ENCODE data around the gene ELAVL3. TPM values are rescaled to one million over a fixed set of nuclear protein-coding genes. Genes with fewer than 3 reads are reported as not detected.

Gene ELAVL3
- total RNA-seq, 2 donors from 2014 or later: not detected

DNA sequence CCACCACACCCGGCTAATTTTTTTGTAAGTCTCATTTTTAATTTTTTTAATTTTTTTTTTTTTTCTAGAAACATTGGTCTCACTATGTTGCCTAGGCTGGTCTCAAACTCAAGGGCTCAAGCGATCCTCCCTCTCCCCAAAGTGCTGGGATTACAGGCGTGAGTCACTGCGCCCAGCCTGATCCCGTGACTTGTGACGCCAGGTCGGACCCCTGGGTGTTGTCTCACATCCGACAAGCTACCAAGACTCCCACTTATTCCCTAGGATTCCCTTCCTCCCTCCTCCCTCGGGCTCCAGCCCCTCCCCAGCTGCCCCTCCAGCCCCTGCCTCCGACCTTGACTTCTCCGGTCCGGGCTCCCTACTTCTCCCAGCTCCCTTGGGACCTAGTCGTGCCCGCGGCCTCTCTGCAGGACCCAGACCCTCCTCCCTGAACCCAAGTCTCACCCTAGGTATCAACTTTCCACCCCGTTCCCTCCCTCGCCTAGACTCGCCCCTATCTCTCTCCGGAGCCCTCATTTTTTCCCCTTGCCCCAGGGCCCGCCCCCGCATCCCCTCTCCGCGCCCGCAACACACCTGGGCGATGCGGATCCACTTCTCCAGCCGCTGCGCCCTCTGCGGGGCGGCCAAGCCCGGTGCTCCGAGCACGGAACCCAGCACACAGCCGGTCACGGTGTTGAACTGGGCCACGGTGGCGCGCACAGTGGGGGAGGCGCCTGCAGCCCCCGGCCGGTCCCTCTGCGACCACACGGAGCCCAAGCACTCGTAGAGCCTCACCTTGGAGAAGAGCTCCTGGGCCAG, 74.8 kb downstream of the ELAVL3 start:
- H3K27ac ChIP-seq: no peak overlapping the region
- H3K9me3 ChIP-seq: no peaks in the 10 kb centered on the region
- no peak overlapping the region for H3K4me3 ChIP-seq
- TF ChIP-seq, protein P1, sequence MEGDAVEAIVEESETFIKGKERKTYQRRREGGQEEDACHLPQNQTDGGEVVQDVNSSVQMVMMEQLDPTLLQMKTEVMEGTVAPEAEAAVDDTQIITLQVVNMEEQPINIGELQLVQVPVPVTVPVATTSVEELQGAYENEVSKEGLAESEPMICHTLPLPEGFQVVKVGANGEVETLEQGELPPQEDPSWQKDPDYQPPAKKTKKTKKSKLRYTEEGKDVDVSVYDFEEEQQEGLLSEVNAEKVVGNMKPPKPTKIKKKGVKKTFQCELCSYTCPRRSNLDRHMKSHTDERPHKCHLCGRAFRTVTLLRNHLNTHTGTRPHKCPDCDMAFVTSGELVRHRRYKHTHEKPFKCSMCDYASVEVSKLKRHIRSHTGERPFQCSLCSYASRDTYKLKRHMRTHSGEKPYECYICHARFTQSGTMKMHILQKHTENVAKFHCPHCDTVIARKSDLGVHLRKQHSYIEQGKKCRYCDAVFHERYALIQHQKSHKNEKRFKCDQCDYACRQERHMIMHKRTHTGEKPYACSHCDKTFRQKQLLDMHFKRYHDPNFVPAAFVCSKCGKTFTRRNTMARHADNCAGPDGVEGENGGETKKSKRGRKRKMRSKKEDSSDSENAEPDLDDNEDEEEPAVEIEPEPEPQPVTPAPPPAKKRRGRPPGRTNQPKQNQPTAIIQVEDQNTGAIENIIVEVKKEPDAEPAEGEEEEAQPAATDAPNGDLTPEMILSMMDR (IDR thresholded peaks at IDR 0.05): peak in 1 of 2 donors; percentile 55
- no peaks in the 10 kb centered on the region for H3K36me3 ChIP-seq
- no peaks in the 10 kb centered on the region for H3K27me3 ChIP-seq
- DNase-seq (ENCODE audit: low spot score): no peak
- peaks cover 0 to 8% of the 10 kb centered on the region in 2 donors for H3K4me1 ChIP-seq

DNA sequence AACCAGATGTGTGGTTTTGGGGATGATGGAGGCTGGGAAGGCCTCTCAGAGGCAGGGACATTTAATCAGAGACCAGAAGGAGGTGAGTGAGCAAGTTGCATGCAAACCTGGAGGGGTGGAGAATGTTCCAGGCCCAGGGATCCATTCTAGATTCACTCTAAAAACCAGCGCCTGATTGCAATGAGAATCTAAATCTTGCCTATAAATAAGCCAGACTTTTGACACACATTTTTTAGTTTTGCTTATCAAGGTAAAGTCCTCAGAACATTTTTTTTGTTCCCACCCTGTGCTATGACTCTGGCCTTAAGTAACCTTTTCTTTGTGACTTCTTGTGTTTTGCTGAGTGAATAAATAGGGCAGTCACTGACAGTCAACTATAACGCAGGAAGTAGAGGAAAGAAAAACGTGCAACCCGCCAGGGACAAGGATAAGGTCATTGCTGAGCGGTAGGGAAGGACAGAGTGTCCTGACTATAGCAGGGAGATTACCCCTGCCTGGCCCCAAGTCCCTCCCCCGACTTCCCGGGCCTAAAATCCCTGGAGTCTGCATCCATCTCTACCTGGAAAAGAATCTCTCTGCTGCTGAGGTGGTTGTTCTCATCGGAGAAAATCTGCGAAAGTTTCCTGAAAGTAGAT, 76.1 kb downstream of the ELAVL3 start:
- Histone ChIP-seq H3K27ac (no peak overlapping the region), H3K36me3 (no peaks in the 10 kb centered on the region), H3K9me3 (no peaks in the 10 kb centered on the region), H3K4me3 (no peak overlapping the region), H3K27me3 (no peaks in the 10 kb centered on the region), H3K4me1 (peaks cover 0 to 8% of the 10 kb centered on the region in 2 donors)
- TF ChIP-seq, protein P1 (IDR thresholded peaks at IDR 0.05): no peak
- DNase-seq (ENCODE audit: low spot score): no peak

DNA sequence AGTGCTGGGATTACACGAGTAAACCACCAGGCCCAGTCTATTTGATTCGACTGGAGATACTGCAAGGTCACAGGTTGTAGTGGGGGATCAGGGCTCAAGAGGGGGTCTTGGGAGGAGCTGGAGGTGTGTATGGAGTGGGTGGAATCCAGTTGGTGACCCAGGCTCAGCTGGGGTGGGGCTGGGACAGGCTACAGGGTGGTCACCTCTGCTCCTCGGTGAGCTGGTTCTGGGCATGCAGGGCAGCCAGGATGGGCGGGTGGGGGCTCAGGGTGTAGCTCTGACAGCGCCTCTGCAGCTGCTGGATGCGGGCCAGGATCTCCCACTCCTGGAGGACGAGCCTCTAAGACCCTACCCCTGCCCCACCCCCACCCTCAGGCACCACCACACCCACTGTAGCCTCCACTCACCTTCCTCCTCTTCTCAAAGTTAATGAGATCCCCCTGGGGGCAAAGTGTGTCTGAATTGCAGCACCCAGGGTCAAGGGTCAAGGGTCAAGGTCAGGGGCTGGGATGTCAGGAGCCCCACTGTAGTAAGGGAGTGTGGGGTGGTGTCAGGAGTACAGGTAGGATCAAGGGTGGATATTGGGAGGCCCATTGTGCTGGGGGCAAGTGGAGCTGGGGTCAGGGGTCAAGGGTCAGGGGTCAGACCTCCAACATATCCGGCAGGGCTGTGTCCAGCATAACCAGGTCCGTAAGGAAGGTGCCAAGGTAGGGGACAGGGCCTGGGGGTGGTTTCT, 78.9 kb downstream of the ELAVL3 start:
- TF ChIP-seq, protein P1 (IDR thresholded peaks at IDR 0.05): no peak
- no peak overlapping the region for H3K4me3 ChIP-seq
- DNase-seq (ENCODE audit: low spot score): no peak
- H3K27me3 ChIP-seq: no peaks in the 10 kb centered on the region
- H3K9me3 ChIP-seq: no peaks in the 10 kb centered on the region
- no peaks in the 10 kb centered on the region for H3K36me3 ChIP-seq
- peaks cover 0 to 8% of the 10 kb centered on the region in 2 donors for H3K4me1 ChIP-seq
- H3K27ac ChIP-seq: no peak overlapping the region

Small RNAs within 50 kb of the gene (microRNA-seq; reads per million reads assigned to microRNA genes)
- 0 reads per million in 2 donors for gene MIR7974 (ENCODE audit: borderline number of aligned reads in 2 of 2, borderline replicate concordance in 1 of 2)

Other genes starting within 250 kb of the ELAVL3 start
- gene ANGPTL8, start 241.4 kb downstream of the ELAVL3 start, total RNA-seq: 1 to 10 TPM in 1 of 2 donors, not detected in 1; 1.3 TPM
- 10 to 100 TPM; 12.7 to 49.4 TPM for gene DOCK6, start 218.5 kb downstream of the ELAVL3 start, total RNA-seq
- not detected for gene TSPAN16, start 184.9 kb downstream of the ELAVL3 start, total RNA-seq
- 10 to 100 TPM in 1 of 2 donors, 1 to 10 TPM in 1; 6.5 to 11.1 TPM for gene RAB3D, start 141.4 kb downstream of the ELAVL3 start, total RNA-seq
- 100 to 1,000 TPM; 301 to 343 TPM for gene TMEM205, start 134.8 kb downstream of the ELAVL3 start, total RNA-seq
- gene CCDC159, start 134.5 kb downstream of the ELAVL3 start, total RNA-seq: 10 to 100 TPM; 12.1 to 18.8 TPM
- 10 to 100 TPM; 26.2 to 30.5 TPM for gene PLPPR2, start 125.6 kb downstream of the ELAVL3 start, total RNA-seq
- gene SWSAP1, start 106.4 kb downstream of the ELAVL3 start, total RNA-seq: 1 to 10 TPM in 1 of 2 donors, under 1 TPM in 1; 0.44 to 1.5 TPM
- 1 to 10 TPM; 5.9 to 10.0 TPM for gene EPOR, start 96.7 kb downstream of the ELAVL3 start, total RNA-seq
- 1 to 10 TPM; 7.4 to 8.4 TPM for gene RGL3, start 61.7 kb downstream of the ELAVL3 start, total RNA-seq
- under 1 TPM; 0.22 to 0.59 TPM for gene ODAD3, start 45.9 kb downstream of the ELAVL3 start, total RNA-seq
- gene PRKCSH, start 45.4 kb downstream of the ELAVL3 start, total RNA-seq: 10 to 100 TPM; 78.0 to 82.8 TPM
- 1 to 10 TPM; 4.6 to 9.9 TPM for gene ZNF653, start 24.8 kb upstream of the ELAVL3 start, total RNA-seq
- gene ECSIT, start 48.1 kb upstream of the ELAVL3 start, total RNA-seq: 100 to 1,000 TPM in 1 of 2 donors, 10 to 100 TPM in 1; 83.6 to 126 TPM
- 100 to 1,000 TPM in 1 of 2 donors, 10 to 100 TPM in 1; 93.3 to 592 TPM for gene CNN1, start 57.8 kb upstream of the ELAVL3 start, total RNA-seq
- gene ELOF1, start 78.2 kb upstream of the ELAVL3 start, total RNA-seq: 10 to 100 TPM; 17.1 to 32.5 TPM
- 1 to 10 TPM; 3.2 to 3.6 TPM for gene ACP5, start 96.6 kb upstream of the ELAVL3 start, total RNA-seq
- 1 to 10 TPM; 6.0 to 6.7 TPM for gene ZNF627, start 116.4 kb upstream of the ELAVL3 start, total RNA-seq

Measured in right atrium auricular region (tissue), 2 donors.